ENCODE results near the gene ST3GAL4.

ST3GAL4 gene

GRCh38 chr11:126405906-126406305 is 50.4 kb downstream of the ST3GAL4 start:
- no peak for DNase-seq (ENCODE audit: low read depth in 2 of 2)

GRCh38 chr11:126406368-126406767 is 50.9 kb downstream of the ST3GAL4 start:
- DNase-seq (ENCODE audit: low read depth in 2 of 2), result no peak

- DNase-seq (ENCODE audit: low read depth in 2 of 2), result no peak
Measured at GRCh38 chr11:126407101-126407521, 51.6 kb downstream of the ST3GAL4 start.

GRCh38 chr11:126407682-126408288 is 52.3 kb downstream of the ST3GAL4 start:
- DNase-seq (ENCODE audit: low read depth in 2 of 2), result no peak

GRCh38 chr11:126408496-126408895 is 53.0 kb downstream of the ST3GAL4 start:
- no peak for DNase-seq (ENCODE audit: low read depth in 2 of 2)

GRCh38 chr11:126408901-126409619 is 53.6 kb downstream of the ST3GAL4 start:
- DNase-seq (ENCODE audit: low read depth in 2 of 2), result no peak

GRCh38 chr11:126409620-126409985 is 54.1 kb downstream of the ST3GAL4 start:
- DNase-seq (ENCODE audit: low read depth in 2 of 2), result no peak

GRCh38 chr11:126410649-126411048 is 55.2 kb downstream of the ST3GAL4 start:
- no peak for DNase-seq (ENCODE audit: low read depth in 2 of 2)

- DNase-seq (ENCODE audit: low read depth in 2 of 2), result no peak
Measured at GRCh38 chr11:126411971-126412381, 56.5 kb downstream of the ST3GAL4 start.

GRCh38 chr11:126413426-126413825 is 57.9 kb downstream of the ST3GAL4 start:
- no peak for DNase-seq (ENCODE audit: low read depth in 2 of 2)

GRCh38 chr11:126413843-126414405 is 58.4 kb downstream of the ST3GAL4 start:
- no peak for DNase-seq (ENCODE audit: low read depth in 2 of 2)

GRCh38 chr11:126414615-126415014 is 59.1 kb downstream of the ST3GAL4 start:
- DNase-seq (ENCODE audit: low read depth in 2 of 2), result no peak

- no peak for DNase-seq (ENCODE audit: low read depth in 2 of 2)
Measured at GRCh38 chr11:126415128-126415527, 59.6 kb downstream of the ST3GAL4 start.

GRCh38 chr11:126415669-126416420 is 60.4 kb downstream of the ST3GAL4 start:
- DNase-seq (ENCODE audit: low read depth in 2 of 2), result no peak

GRCh38 chr11:126416542-126417090 is 61.1 kb downstream of the ST3GAL4 start:
- peak; percentile 52 to 68 for DNase-seq (ENCODE audit: low read depth in 2 of 2)

GRCh38 chr11:126417091-126417862 is 61.8 kb downstream of the ST3GAL4 start:
- DNase-seq (ENCODE audit: low read depth in 2 of 2), result no peak

GRCh38 chr11:126418887-126419286 is 63.4 kb downstream of the ST3GAL4 start:
- no peak for DNase-seq (ENCODE audit: low read depth in 2 of 2)

GRCh38 chr11:126419801-126420697 is 64.6 kb downstream of the ST3GAL4 start:
- DNase-seq (ENCODE audit: low read depth in 2 of 2), result no peak

- DNase-seq (ENCODE audit: low read depth in 2 of 2), result no peak
Measured at GRCh38 chr11:126420698-126421256, 65.3 kb downstream of the ST3GAL4 start.

GRCh38 chr11:126421271-126421671 is 65.8 kb downstream of the ST3GAL4 start:
- no peak for DNase-seq (ENCODE audit: low read depth in 2 of 2)

Data from stimulated activated CD4-positive, alpha-beta T cell treated with anti-CD3 and anti-CD28 coated beads, Interleukin-1b, Interleukin-23, amount 100 ng/mL, for 4 hours (primary cell).